Neural crest cell (in vitro differentiated cells): ENCODE data around the gene MRPL44. TPM values are rescaled to one million over a fixed set of nuclear protein-coding genes. Genes with fewer than 3 reads are reported as not detected.

Source experiments
- DNase-seq: peaks from one replicate; pipeline ENCODE4 v3.0.0; 2021; ENCODE audit warnings: low read depth, mixed read lengths, low spot score
- H3K27ac Mint-ChIP-seq: one replicate; pipeline ENCODE4 v1.8.0; 2021; ENCODE audit warnings: mild to moderate bottlenecking, mixed read lengths; ENCODE audit not compliant: unreplicated experiment
- H3K27me3 Mint-ChIP-seq: 2 replicates; pipeline ENCODE4 v1.8.0; 2021; ENCODE audit warnings: low read depth, mild to moderate bottlenecking, mixed read lengths
- H3K36me3 Mint-ChIP-seq: 2 replicates; pipeline ENCODE4 v1.8.0; 2021; ENCODE audit warnings: low read depth, mild to moderate bottlenecking, mixed read lengths
- H3K4me1 Mint-ChIP-seq: 2 replicates; pipeline ENCODE4 v1.8.0; 2021; ENCODE audit warnings: mixed read lengths
- H3K4me3 Mint-ChIP-seq: one replicate; pipeline ENCODE4 v1.8.0; 2021; ENCODE audit warnings: mild to moderate bottlenecking, mixed read lengths
- H3K9me3 Mint-ChIP-seq: 2 replicates; pipeline ENCODE4 v1.8.0; 2021; ENCODE audit warnings: mixed read lengths
- total RNA-seq: library from RNA; stranded (reverse); gene quantifications from 2 replicates; pipeline ENCODE4 v1.2.1, GENCODE V29; 2021
- TF ChIP-seq, protein P1 (sequence below): fragments of 200-600 bp; sonication (generic); conservative IDR thresholded peaks from 2 replicates; pipeline ENCODE4 v1.5.0; 2021; ENCODE audit warnings: antibody characterized with exemption, mild to moderate bottlenecking

The MRPL44 gene
- total RNA-seq, 1 donor from 2014 or later, result 33.4 TPM

DNA sequence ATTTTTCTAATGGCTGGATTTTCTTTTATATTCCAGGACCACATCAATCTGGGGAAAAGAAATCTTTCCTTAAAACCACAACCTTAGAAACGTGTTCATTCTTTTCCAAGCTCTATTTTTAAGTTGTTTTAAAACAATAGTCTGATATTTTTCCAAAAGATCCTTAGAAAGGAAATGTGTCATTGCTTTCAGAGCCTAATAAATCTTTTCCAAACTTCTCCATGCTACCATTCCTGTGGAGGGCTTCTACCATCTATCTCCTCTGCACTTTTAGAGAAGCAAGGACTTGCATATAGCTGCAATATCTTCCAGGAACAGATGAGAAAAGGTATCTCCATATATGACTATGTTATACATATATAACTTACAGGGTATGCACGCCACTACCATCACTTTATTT, 33.3 kb upstream of the MRPL44 start:
- TF ChIP-seq, protein P1, sequence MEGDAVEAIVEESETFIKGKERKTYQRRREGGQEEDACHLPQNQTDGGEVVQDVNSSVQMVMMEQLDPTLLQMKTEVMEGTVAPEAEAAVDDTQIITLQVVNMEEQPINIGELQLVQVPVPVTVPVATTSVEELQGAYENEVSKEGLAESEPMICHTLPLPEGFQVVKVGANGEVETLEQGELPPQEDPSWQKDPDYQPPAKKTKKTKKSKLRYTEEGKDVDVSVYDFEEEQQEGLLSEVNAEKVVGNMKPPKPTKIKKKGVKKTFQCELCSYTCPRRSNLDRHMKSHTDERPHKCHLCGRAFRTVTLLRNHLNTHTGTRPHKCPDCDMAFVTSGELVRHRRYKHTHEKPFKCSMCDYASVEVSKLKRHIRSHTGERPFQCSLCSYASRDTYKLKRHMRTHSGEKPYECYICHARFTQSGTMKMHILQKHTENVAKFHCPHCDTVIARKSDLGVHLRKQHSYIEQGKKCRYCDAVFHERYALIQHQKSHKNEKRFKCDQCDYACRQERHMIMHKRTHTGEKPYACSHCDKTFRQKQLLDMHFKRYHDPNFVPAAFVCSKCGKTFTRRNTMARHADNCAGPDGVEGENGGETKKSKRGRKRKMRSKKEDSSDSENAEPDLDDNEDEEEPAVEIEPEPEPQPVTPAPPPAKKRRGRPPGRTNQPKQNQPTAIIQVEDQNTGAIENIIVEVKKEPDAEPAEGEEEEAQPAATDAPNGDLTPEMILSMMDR, result no peak
- no peak for DNase-seq
- H3K4me3 Mint-ChIP-seq, result no peak overlapping the region
- peaks cover 8% of the 10 kb centered on the region for H3K9me3 Mint-ChIP-seq
- no peaks in the 10 kb centered on the region for H3K4me1 Mint-ChIP-seq
- no peaks in the 10 kb centered on the region for H3K27me3 Mint-ChIP-seq
- H3K27ac Mint-ChIP-seq, result no peak overlapping the region
- peaks cover 29% of the 10 kb centered on the region for H3K36me3 Mint-ChIP-seq

DNA sequence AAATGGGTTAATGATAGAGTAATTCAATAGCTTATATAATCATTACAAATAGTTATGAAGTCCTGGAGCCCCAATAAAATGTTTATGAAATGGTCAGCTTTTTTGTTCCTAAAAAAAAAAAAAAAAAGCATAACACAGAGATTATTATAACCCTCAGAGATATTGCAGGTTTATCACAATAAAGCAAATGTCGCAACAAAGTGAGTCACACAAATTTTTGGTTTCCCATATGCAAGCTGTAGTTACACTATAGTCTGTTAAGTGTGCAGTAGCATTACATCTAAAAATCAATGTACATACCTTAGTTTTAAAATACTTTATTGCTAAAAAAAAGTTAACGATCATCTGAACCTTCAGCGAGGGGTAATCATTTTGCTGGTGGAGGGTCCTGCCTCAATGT, 32.2 kb upstream of the MRPL44 start:
- DNase-seq, result no peak
- Mint-ChIP-seq H3K27ac (no peak overlapping the region), H3K27me3 (no peaks in the 10 kb centered on the region), H3K9me3 (peaks cover 8% of the 10 kb centered on the region), H3K4me1 (peaks cover 3% of the 10 kb centered on the region), H3K4me3 (no peak overlapping the region), H3K36me3 (peaks cover 29% of the 10 kb centered on the region)
- TF ChIP-seq, protein P1, result no peak

DNA sequence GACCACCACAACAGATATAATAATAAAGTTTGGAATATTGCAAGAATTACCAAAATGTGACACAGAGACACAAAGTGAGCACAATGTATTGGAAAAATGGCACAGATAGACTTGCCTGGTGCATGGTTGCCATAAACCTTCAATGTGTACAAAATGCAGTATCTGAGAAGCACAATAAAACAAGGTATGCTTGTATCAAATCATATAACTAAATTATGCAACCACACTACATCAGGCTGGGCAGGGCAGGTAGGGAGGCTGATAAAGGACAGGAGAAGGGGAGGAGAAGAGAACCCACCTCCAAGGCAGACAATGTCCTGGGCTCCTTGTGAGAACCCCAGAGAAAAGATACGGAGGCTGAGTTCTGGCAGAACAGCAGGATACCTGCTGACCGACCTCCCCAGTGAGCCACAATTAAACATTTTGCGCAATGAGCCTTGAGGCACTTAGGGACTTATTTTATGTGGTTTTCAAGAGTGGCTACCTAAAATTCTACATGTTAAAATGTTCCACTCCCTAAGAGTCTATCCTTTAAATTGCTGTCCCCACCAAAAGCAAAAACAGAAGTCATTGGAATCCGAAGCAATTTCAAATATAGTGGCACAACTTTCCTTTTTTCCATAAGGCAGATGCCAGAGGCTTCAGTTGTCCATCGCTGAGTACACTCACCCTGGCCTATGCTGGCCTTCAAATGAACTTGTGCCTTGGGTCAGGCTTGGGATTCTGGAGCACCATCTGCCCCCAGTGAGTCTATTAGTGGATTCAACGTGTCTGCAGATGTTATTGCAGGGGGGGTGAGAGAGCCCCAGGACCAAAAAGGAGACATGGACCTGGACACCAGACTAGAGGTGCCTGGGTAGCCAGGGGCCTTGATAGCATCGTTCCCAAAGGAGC, 28.9 kb upstream of the MRPL44 start:
- Mint-ChIP-seq H3K4me3 (no peak overlapping the region), H3K36me3 (peaks cover 17% of the 10 kb centered on the region), H3K4me1 (peaks cover 4% of the 10 kb centered on the region), H3K27ac (no peak overlapping the region), H3K27me3 (no peaks in the 10 kb centered on the region), H3K9me3 (peaks cover 8% of the 10 kb centered on the region)
- no peak for DNase-seq
- TF ChIP-seq, protein P1, result no peak

- Mint-ChIP-seq H3K9me3 (peaks cover 4% of the 10 kb centered on the region), H3K4me3 (no peak overlapping the region), H3K27ac (no peak overlapping the region), H3K27me3 (no peaks in the 10 kb centered on the region), H3K36me3 (peaks cover 13% of the 10 kb centered on the region), H3K4me1 (peaks cover 4% of the 10 kb centered on the region)
- DNase-seq, result no peak
- TF ChIP-seq, protein P1, result no peak
Measured at GRCh38 chr2:223929571-223930102, 27.6 kb upstream of the MRPL44 start.

DNA sequence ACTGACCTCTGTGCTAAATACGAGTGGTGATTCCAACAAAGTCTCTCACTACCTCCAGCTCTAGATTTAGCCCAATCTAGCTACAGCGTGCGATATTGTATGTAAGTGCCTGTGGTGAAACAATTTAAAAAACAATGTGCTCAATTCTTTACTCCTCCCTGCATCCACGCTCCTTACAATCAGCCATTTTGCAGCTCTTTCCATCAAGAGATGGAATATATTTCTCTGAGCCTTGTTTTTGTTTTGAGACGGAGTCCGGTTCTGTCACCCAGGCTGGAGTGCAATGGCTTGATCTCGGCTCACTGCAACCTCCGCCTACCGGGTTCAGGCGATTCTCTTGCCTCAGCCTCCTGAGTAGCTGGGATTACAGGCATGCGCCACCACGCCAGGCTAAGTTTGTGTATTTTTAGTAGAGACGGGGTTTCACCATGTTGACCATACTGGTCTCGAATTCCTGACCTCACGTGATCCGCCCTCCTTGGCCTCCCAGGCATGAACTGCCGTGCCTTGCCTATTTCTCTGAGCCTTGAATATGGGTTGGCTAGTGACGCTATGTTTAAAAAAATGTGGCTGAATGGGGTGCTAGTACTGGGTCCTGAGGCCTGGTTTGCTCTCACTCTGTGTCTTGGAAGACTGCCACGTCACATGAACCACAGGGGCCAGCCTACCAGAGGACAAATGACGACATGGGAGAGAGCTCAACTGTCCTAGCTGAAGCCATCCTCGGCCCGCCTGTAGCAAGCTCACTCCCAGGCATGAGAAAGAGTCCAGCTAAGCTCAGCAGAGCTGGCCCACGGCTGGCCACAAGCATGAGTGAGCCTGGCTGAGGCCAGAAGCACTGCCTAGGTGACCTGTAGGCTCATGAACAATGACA, 26.9 kb upstream of the MRPL44 start:
- Mint-ChIP-seq H3K4me3 (no peak overlapping the region), H3K27me3 (no peaks in the 10 kb centered on the region), H3K27ac (peak overlapping the region; percentile 71), H3K4me1 (peaks cover 4% of the 10 kb centered on the region), H3K9me3 (peaks cover 4% of the 10 kb centered on the region), H3K36me3 (peaks cover 13% of the 10 kb centered on the region)
- TF ChIP-seq, protein P1, result no peak
- DNase-seq, result no peak
